K562 (cell line): Measurements from ENCODE around the gene HTR6. TPM values are rescaled to one million over a fixed set of nuclear protein-coding genes. Genes with fewer than 3 reads are reported as not detected.

ENCODE experiments used
- ATAC-seq: fragments of 200-7000 bp; cut with Tn5 transposase; 3 replicates; pipeline ENCODE4 v1.9.1; 2020; ENCODE audit warnings: moderate library complexity
- BruUV-seq: library from RNA; stranded (reverse); fragments of 400-500 nt; replicated peaks from 2 replicates; lab custom pipeline; 2021; lab: Mats Ljungman, UMichigan
- CTCF ChIA-PET: fragments of 300-600 bp; formaldehyde crosslinking; extraction: SDS; loops from one replicate; lab custom pipeline; 2021; ENCODE audit warnings: low intra/inter-chr PET ratio; lab: Yijun Ruan, JAX
- POLR2A ChIA-PET: fragments of 300-600, 350-650 bp; sonication (Branson Sonifier 250); formaldehyde crosslinking; extraction: SDS; loops from one replicate; lab custom pipeline; 2021; ENCODE audit warnings: antibody characterized with exemption, inconsistent platforms; lab: Yijun Ruan, JAX
- DNase-seq, 4 experiments: peaks; one replicate each; pipeline versions ENCODE4 v3.0.0 to v3.0.0-alpha.2; 2011 to 2018; ENCODE audit warnings: low spot score in 3 of 4, mixed read lengths in 3 of 4; ENCODE audit errors: extremely low read depth in 1 of 4
- FAIRE-seq: peaks from 2 replicates; lab custom pipeline; 2011; peaks lifted over from hg19 to GRCh38; lab: Jason Lieb, UNC
- H2AFZ ChIP-seq: 2 replicates; pipeline ENCODE4 v1.6.0; 2011; ENCODE audit warnings: low read depth, low read length, control low read depth, inconsistent platforms
- H3K27ac ChIP-seq: fragments of 200-600 bp; 3 replicates; pipeline ENCODE4 v1.8.0; 2011; ENCODE audit warnings: low read depth, mild to moderate bottlenecking, control low read depth, inconsistent platforms, low read length, moderate library complexity, mixed read lengths; ENCODE audit errors: extremely low read depth
- H3K27me3 ChIP-seq, 2 experiments: fragments of 300-600 bp in 1 of 2; 2 replicates in 1 of 2; 3 replicates in 1 of 2; pipeline versions ENCODE4 v1.6.0 to v1.8.0; 2011; ENCODE audit warnings: inconsistent platforms in 2 of 2, low read length in 2 of 2, mild to moderate bottlenecking in 1 of 2, mixed read lengths in 1 of 2, moderate library complexity in 1 of 2; ENCODE audit not compliant: control insufficient read depth in 2 of 2, insufficient read depth in 2 of 2
- H3K36me3 ChIP-seq: fragments of 300-600 bp; 3 replicates; pipeline ENCODE4 v1.8.0; 2011; ENCODE audit warnings: mild to moderate bottlenecking, low read length, inconsistent platforms; ENCODE audit not compliant: control insufficient read depth, insufficient read depth
- H3K4me1 ChIP-seq, 2 experiments: fragments of 200-600 bp in 1 of 2; replicated peaks in 1 of 2; 2 replicates in 1 of 2; 3 replicates in 1 of 2; pipeline versions ENCODE4 v1.5.1 to v1.8.0; 2011; ENCODE audit warnings: inconsistent platforms in 2 of 2, low read length in 2 of 2, mild to moderate bottlenecking in 1 of 2, mixed read lengths in 1 of 2, moderate library complexity in 1 of 2; ENCODE audit not compliant: control insufficient read depth in 2 of 2, insufficient read depth in 2 of 2
- H3K4me2 ChIP-seq: 2 replicates; pipeline ENCODE4 v1.6.1; 2011; ENCODE audit warnings: low read length, control low read depth, inconsistent platforms, mixed read lengths; ENCODE audit not compliant: insufficient read depth
- H3K4me3 ChIP-seq: fragments of 200-600 bp; sonication (generic), shearing (Covaris generic); 2 replicates; pipeline ENCODE4 v1.5.1; 2016; ENCODE audit warnings: control low read depth, inconsistent platforms
- H3K79me2 ChIP-seq: fragments of 200-600 bp; 3 replicates; pipeline ENCODE4 v1.8.0; 2011; ENCODE audit warnings: low read length, inconsistent platforms; ENCODE audit not compliant: control insufficient read depth, insufficient read depth
- H3K9ac ChIP-seq, 2 experiments: 2 replicates each; pipeline versions ENCODE4 v1.6.0 to v1.6.1; 2011; ENCODE audit warnings: low read depth in 2 of 2, low read length in 2 of 2, control low read depth in 1 of 2, inconsistent platforms in 1 of 2, mild to moderate bottlenecking in 1 of 2, mixed read lengths in 1 of 2; ENCODE audit not compliant: insufficient read depth in 1 of 2
- H3K9me1 ChIP-seq: one replicate; pipeline ENCODE4 v1.6.0; 2011; ENCODE audit warnings: inconsistent platforms, mild to moderate bottlenecking, low read length, moderate library complexity; ENCODE audit not compliant: control insufficient read depth, insufficient read depth
- H3K9me3 ChIP-seq: replicated peaks from 2 replicates; pipeline ENCODE4 v1.5.1; 2011; ENCODE audit warnings: low read depth, low read length, inconsistent platforms; ENCODE audit not compliant: control insufficient read depth, insufficient read depth
- H4K20me1 ChIP-seq: replicated peaks from 2 replicates; pipeline ENCODE4 v1.6.1; 2011; ENCODE audit warnings: low read length, inconsistent platforms, mixed read lengths; ENCODE audit not compliant: control insufficient read depth, insufficient read depth
- CSDE1 ChIP-seq, 2 experiments: fragments of 450-650 bp; IDR thresholded peaks; 2 replicates each; pipeline ENCODE4 v1.6.1; 2016; ENCODE audit warnings: mild to moderate bottlenecking in 1 of 2
- CTBP1 ChIP-seq: fragments of 450-650 bp; IDR thresholded peaks from 2 replicates; pipeline ENCODE4 v1.6.1; 2016; ENCODE audit warnings: borderline replicate concordance
- DIDO1 ChIP-seq: fragments of 450-650 bp; IDR thresholded peaks from 2 replicates; pipeline ENCODE4 v1.6.1; 2016; ENCODE audit warnings: low read depth, missing biosample characterization, missing genetic modification characterization
- ELF2 ChIP-seq: fragments of 250-450 bp; sonication (Bioruptor Pico); IDR thresholded peaks from 2 replicates; pipeline ENCODE4 v1.5.0; 2021; ENCODE audit warnings: mild to moderate bottlenecking
- NCOA2 ChIP-seq, 2 experiments: fragments of 450-650 bp; IDR thresholded peaks; 2 replicates each; pipeline ENCODE4 v1.6.1; 2018; ENCODE audit warnings: mild to moderate bottlenecking in 2 of 2, moderate library complexity in 1 of 2; ENCODE audit not compliant: partially characterized antibody in 2 of 2
- WGBS: fragments of 100-300 bp; shearing (Covaris generic); methylation state at CpG from one replicate; pipeline ENCODE4 v1.1.6; 2016; ENCODE audit warnings: low coverage, mixed read lengths; ENCODE audit not compliant: insufficient coverage; ENCODE audit errors: missing lambda C conversion rate; 5-methylcytosine and 5-hydroxymethylcytosine counted together
- in situ Hi-C: fragments of 300-500 bp; cut with MboI; formaldehyde crosslinking; loops from 4 replicates; pipeline ENCODE4 v1.15.0; 2018; ENCODE audit warnings: inconsistent platforms, mixed read lengths
- intact Hi-C: fragments of 100-400 bp; cut with micrococcal nuclease; formaldehyde crosslinking; loops from 2 replicates; pipeline ENCODE4 v1.14.2; 2022
- polyA plus RNA-seq, 8 experiments: library from polyadenylated mRNA; depleted of rRNA in 4 of 8; stranded (reverse) in 5 of 8; unstranded in 3 of 8; fragments of >200 nt; fragmentation: Nextera tagmentation in 2 of 8; fragmentation: Illumina TruSeq in 1 of 8; extraction: Ambion mirVana in 2 of 8; extraction: Trizol in 1 of 8; gene quantifications; 2 replicates each; pipeline versions ENCODE4 v1.2.1 to v1.2.3, GENCODE V29; 2011 to 2014; ENCODE audit warnings: inconsistent platforms in 1 of 8, missing spikeins in 1 of 8
- total RNA-seq, 7 experiments: library from RNA; depleted of rRNA in 6 of 7; stranded (reverse); fragments of >200 nt in 6 of 7; fragmentation: Illumina TruSeq in 2 of 7; extraction: Trizol in 2 of 7; gene quantifications; 2 replicates each; pipeline versions ENCODE4 v1.2.1 to v1.2.3, GENCODE V29; 2011 to 2021; ENCODE audit warnings: low replicate concordance in 1 of 7
- TF ChIP-seq, protein P1 (sequence below), 2 experiments: fragments of 250-450 bp in 1 of 2; fragments of 450-650 bp in 1 of 2; sonication (Bioruptor Pico) in 1 of 2; IDR thresholded peaks; 2 replicates each; pipeline versions ENCODE4 v1.6.1 to v1.8.0; 2016 to 2021; ENCODE audit warnings: mild to moderate bottlenecking in 2 of 2, moderate library complexity in 2 of 2, missing compliant biosample characterization in 1 of 2, missing genetic modification characterization in 1 of 2
- TF ChIP-seq, protein P2 (sequence below): fragments of 250-450 bp; sonication (Bioruptor Pico); IDR thresholded peaks from 2 replicates; pipeline ENCODE4 v1.4.0; 2020; ENCODE audit warnings: mild to moderate bottlenecking
- TF ChIP-seq, protein P3 (sequence below): sonication (generic); formaldehyde crosslinking; IDR thresholded peaks from 2 replicates; pipeline ENCODE4 v1.8.0; 2022; ENCODE audit warnings: missing genetic modification reagents, mild to moderate bottlenecking, borderline replicate concordance
- TF ChIP-seq, protein P4 (sequence below): fragments of 450-650 bp; formaldehyde crosslinking; IDR thresholded peaks from 2 replicates; pipeline ENCODE4 v1.4.0; 2020; ENCODE audit warnings: mild to moderate bottlenecking, mixed read lengths

Gene HTR6
- total and polyA plus RNA-seq, 9 of the 15 experiments (the other 6 are each of a cell fraction or from before 2014, with no cell fraction given), result not detected

- no peak overlapping the region for H3K27ac ChIP-seq
- FAIRE-seq, result no peak
- TF ChIP-seq, protein P1, sequence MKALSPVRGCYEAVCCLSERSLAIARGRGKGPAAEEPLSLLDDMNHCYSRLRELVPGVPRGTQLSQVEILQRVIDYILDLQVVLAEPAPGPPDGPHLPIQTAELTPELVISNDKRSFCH (CRISPR knock-in tag; IDR thresholded peaks at IDR 0.05), result no peak
- TF ChIP-seq, protein P1 (tag; IDR thresholded peaks at IDR 0.05), result no peak
- TF ChIP-seq DIDO1 (tag) (no peak), ELF2 (CRISPR knock-in tag) (no peak), CSDE1 (IDR thresholded peaks at IDR 0.05) (no peak), CTBP1 (no peak), NCOA2 (IDR thresholded peaks at IDR 0.05; ENCODE audit: partially characterized antibody in 2 of 2) (no peak)
- TF ChIP-seq, protein P2, sequence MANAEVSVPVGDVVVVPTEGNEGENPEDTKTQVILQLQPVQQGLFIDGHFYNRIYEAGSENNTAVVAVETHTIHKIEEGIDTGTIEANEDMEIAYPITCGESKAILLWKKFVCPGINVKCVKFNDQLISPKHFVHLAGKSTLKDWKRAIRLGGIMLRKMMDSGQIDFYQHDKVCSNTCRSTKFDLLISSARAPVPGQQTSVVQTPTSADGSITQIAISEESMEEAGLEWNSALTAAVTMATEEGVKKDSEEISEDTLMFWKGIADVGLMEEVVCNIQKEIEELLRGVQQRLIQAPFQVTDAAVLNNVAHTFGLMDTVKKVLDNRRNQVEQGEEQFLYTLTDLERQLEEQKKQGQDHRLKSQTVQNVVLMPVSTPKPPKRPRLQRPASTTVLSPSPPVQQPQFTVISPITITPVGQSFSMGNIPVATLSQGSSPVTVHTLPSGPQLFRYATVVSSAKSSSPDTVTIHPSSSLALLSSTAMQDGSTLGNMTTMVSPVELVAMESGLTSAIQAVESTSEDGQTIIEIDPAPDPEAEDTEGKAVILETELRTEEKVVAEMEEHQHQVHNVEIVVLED, result no peak
- TF ChIP-seq, protein P3, sequence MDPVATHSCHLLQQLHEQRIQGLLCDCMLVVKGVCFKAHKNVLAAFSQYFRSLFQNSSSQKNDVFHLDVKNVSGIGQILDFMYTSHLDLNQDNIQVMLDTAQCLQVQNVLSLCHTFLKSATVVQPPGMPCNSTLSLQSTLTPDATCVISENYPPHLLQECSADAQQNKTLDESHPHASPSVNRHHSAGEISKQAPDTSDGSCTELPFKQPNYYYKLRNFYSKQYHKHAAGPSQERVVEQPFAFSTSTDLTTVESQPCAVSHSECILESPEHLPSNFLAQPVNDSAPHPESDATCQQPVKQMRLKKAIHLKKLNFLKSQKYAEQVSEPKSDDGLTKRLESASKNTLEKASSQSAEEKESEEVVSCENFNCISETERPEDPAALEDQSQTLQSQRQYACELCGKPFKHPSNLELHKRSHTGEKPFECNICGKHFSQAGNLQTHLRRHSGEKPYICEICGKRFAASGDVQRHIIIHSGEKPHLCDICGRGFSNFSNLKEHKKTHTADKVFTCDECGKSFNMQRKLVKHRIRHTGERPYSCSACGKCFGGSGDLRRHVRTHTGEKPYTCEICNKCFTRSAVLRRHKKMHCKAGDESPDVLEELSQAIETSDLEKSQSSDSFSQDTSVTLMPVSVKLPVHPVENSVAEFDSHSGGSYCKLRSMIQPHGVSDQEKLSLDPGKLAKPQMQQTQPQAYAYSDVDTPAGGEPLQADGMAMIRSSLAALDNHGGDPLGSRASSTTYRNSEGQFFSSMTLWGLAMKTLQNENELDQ (CRISPR knock-in tag), result no peak
- TF ChIP-seq, protein P4, sequence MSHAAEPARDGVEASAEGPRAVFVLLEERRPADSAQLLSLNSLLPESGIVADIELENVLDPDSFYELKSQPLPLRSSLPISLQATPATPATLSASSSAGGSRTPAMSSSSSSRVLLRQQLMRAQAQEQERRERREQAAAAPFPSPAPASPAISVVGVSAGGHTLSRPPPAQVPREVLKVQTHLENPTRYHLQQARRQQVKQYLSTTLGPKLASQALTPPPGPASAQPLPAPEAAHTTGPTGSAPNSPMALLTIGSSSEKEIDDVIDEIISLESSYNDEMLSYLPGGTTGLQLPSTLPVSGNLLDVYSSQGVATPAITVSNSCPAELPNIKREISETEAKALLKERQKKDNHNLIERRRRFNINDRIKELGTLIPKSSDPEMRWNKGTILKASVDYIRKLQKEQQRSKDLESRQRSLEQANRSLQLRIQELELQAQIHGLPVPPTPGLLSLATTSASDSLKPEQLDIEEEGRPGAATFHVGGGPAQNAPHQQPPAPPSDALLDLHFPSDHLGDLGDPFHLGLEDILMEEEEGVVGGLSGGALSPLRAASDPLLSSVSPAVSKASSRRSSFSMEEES (CRISPR knock-in tag), result no peak
- TF ChIP-seq, all 486 proteins: peak for 0
- intact Hi-C loops, result no loop called here
- POLR2A ChIA-PET, result interaction anchor here (0.6 to 1.2 kb wide), 2 partner anchors 10 to 24 kb away, joined by 4 read pairs; no protein-coding TSS in a partner anchor
- 6% methylated on average over 4 of the region's 4 CpGs for WGBS
- BruUV-seq, result no TSS peak
- in situ Hi-C loops, result no loop called here
- Histone ChIP-seq H3K36me3 (no peaks in the 10 kb centered on the region), H3K4me1 (no peaks in the 10 kb centered on the region), H3K9me3 (no peaks in the 10 kb centered on the region), H3K4me3 (no peak overlapping the region), H4K20me1 (0 out of 2 replicates have a peak, but pooled peaks cover 8% of the 10 kb centered on the region), H3K79me2 (no peaks in the 10 kb centered on the region), H3K27me3 (peaks cover 15 to 38% of the 10 kb centered on the region in 2 experiments; a peak in 4 of 5 replicates), H3K4me2 (no peak overlapping the region), H3K9me1 (no peaks in the 10 kb centered on the region), H2AFZ (no peak overlapping the region), H3K9ac (no peak overlapping the region)
- ATAC-seq, result no peak
- CTCF ChIA-PET, result no interaction called here
- no peak for DNase-seq
Observed at GRCh38 chr1:19706136-19706535, 41.5 kb downstream of the HTR6 start.
